OCI-LY1 (cell line): ENCODE data around the gene CCND2.

Experiments
- H2AFZ ChIP-seq: fragments of 200-600 bp; sonication (generic), shearing (Covaris generic); 2 replicates; pipeline ENCODE4 v1.6.0; 2014; ENCODE audit warnings: antibody characterized with exemption, mild to moderate bottlenecking, low read length
- H3F3A ChIP-seq: fragments of 200-600 bp; sonication (generic), shearing (Covaris generic); 2 replicates; pipeline ENCODE4 v1.6.0; 2014; ENCODE audit warnings: mild to moderate bottlenecking, antibody characterized with exemption, low read length, moderate library complexity; ENCODE audit not compliant: insufficient read depth
- H3K27ac ChIP-seq: fragments of 200-600 bp; sonication (generic); 2 replicates; pipeline ENCODE4 v1.5.1; 2014; ENCODE audit warnings: low read length, mixed run types, mild to moderate bottlenecking, low read depth; ENCODE audit not compliant: poor library complexity, severe bottlenecking
- H3K27me3 ChIP-seq: fragments of 200-600 bp; sonication (generic); 2 replicates; pipeline ENCODE4 v1.6.0; 2014; ENCODE audit warnings: antibody characterized with exemption, mild to moderate bottlenecking, low read length, moderate library complexity; ENCODE audit not compliant: insufficient read depth
- H3K36me3 ChIP-seq: fragments of 200-600 bp; sonication (generic); 2 replicates; pipeline ENCODE4 v1.6.1; 2014; ENCODE audit warnings: mild to moderate bottlenecking, antibody characterized with exemption, low read length, moderate library complexity, mixed read lengths; ENCODE audit not compliant: insufficient read depth
- H3K4me1 ChIP-seq: fragments of 200-600 bp; sonication (generic); 2 replicates; pipeline ENCODE4 v1.5.1; 2014; ENCODE audit warnings: mild to moderate bottlenecking, low read length, moderate library complexity; ENCODE audit not compliant: insufficient read depth, severe bottlenecking
- H3K4me2 ChIP-seq: fragments of 200-600 bp; sonication (generic), shearing (Covaris generic); 2 replicates; pipeline ENCODE4 v1.6.1; 2014; ENCODE audit warnings: low read length
- H3K4me3 ChIP-seq: fragments of 200-600 bp; sonication (generic); 2 replicates; pipeline ENCODE4 v1.5.1; 2014; ENCODE audit warnings: low read length, low read depth, mild to moderate bottlenecking, mixed read lengths; ENCODE audit not compliant: poor library complexity, severe bottlenecking
- H3K79me2 ChIP-seq: fragments of 200-600 bp; shearing (Covaris generic); 2 replicates; pipeline ENCODE4 v1.6.1; 2016; ENCODE audit warnings: mixed run types, low read length, mixed read lengths; ENCODE audit not compliant: insufficient read depth
- H3K9ac ChIP-seq: fragments of 200-600 bp; sonication (generic), shearing (Covaris generic); 2 replicates; pipeline ENCODE4 v1.6.1; 2014; ENCODE audit warnings: mild to moderate bottlenecking, low read length, mixed read lengths
- H3K9me2 ChIP-seq: fragments of 200-600 bp; sonication (generic), shearing (Covaris generic); 2 replicates; pipeline ENCODE4 v1.6.1; 2014; ENCODE audit warnings: low read depth, mild to moderate bottlenecking, low read length, mixed read lengths
- H3K9me3 ChIP-seq: fragments of 200-600 bp; shearing (Covaris generic); 2 replicates; pipeline ENCODE4 v1.6.1; 2014; ENCODE audit warnings: low read length, mixed read lengths
- H4K20me1 ChIP-seq: fragments of 200-600 bp; sonication (generic), shearing (Covaris generic); 2 replicates; pipeline ENCODE4 v1.6.0; 2016; ENCODE audit warnings: mild to moderate bottlenecking, low read length; ENCODE audit not compliant: insufficient read depth
- EZH2 ChIP-seq: fragments of 200-600 bp; sonication (generic), shearing (Covaris generic); IDR thresholded peaks from 2 replicates; pipeline ENCODE4 v1.8.0; 2017; ENCODE audit warnings: borderline replicate concordance, mixed run types, mild to moderate bottlenecking, antibody characterized with exemption, low read length, moderate library complexity, mixed read lengths
- TF ChIP-seq, protein P1 (sequence below): fragments of 200-600 bp; sonication (generic), shearing (Covaris generic); IDR thresholded peaks from 2 replicates; pipeline ENCODE4 v1.5.1; 2017; ENCODE audit warnings: mild to moderate bottlenecking, antibody characterized with exemption, low read length, moderate library complexity, mixed read lengths

The CCND2 gene

DNA sequence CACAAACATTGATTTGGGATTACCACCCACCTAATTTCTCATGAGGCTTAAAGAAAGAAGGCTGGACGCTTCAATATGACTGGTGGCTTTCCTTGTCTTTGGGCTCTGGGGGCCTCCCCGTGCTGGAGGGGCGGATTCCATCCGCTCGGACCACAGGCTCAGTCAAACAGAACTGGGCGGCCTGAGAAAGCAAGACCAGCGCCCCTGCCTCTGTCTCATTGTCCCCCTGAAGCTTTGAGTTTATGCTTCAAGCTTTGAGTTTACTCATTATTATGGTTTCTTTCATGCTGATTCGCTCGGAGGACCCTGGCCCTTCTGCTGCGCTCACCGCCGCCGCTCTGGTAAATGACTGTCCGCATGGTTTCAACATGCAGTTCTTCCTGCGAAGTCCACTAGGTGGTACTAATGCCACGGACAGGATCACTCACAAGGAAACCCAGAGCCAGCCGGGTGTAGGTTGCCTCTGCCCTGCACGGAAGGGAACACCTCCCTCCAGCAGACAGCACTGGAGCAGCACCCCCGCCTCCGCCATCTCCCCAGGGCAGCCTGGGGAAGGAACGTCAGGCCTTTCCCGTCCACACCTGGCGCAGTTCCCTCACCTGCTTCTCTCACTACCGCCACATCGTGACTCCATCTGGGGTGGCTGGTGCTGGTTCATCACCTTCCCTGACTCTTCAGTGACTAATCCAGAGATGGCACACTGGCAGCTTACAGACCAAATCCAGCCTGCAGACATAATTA lies 34.2 kb downstream of the CCND2 start:
- Histone ChIP-seq H3K36me3 (no peaks in the 10 kb centered on the region), H4K20me1 (no peaks in the 10 kb centered on the region), H3K79me2 (no peaks in the 10 kb centered on the region), H3K9ac (no peak overlapping the region), H3K9me2 (no peaks in the 10 kb centered on the region), H3K27me3 (peaks cover 18% of the 10 kb centered on the region; the same call in 1 of the 2 replicates), H3K4me3 (peak overlapping the region; percentile 27), H3K4me2 (peak overlapping the region; percentile 56), H3K27ac (no peak overlapping the region), H3F3A (no peaks in the 10 kb centered on the region), H3K9me3 (no peaks in the 10 kb centered on the region), H3K4me1 (peaks cover 3% of the 10 kb centered on the region), H2AFZ (no peak overlapping the region)
- TF ChIP-seq EZH2: no peak
- TF ChIP-seq, protein P1, sequence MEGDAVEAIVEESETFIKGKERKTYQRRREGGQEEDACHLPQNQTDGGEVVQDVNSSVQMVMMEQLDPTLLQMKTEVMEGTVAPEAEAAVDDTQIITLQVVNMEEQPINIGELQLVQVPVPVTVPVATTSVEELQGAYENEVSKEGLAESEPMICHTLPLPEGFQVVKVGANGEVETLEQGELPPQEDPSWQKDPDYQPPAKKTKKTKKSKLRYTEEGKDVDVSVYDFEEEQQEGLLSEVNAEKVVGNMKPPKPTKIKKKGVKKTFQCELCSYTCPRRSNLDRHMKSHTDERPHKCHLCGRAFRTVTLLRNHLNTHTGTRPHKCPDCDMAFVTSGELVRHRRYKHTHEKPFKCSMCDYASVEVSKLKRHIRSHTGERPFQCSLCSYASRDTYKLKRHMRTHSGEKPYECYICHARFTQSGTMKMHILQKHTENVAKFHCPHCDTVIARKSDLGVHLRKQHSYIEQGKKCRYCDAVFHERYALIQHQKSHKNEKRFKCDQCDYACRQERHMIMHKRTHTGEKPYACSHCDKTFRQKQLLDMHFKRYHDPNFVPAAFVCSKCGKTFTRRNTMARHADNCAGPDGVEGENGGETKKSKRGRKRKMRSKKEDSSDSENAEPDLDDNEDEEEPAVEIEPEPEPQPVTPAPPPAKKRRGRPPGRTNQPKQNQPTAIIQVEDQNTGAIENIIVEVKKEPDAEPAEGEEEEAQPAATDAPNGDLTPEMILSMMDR: peak; percentile 84

DNA sequence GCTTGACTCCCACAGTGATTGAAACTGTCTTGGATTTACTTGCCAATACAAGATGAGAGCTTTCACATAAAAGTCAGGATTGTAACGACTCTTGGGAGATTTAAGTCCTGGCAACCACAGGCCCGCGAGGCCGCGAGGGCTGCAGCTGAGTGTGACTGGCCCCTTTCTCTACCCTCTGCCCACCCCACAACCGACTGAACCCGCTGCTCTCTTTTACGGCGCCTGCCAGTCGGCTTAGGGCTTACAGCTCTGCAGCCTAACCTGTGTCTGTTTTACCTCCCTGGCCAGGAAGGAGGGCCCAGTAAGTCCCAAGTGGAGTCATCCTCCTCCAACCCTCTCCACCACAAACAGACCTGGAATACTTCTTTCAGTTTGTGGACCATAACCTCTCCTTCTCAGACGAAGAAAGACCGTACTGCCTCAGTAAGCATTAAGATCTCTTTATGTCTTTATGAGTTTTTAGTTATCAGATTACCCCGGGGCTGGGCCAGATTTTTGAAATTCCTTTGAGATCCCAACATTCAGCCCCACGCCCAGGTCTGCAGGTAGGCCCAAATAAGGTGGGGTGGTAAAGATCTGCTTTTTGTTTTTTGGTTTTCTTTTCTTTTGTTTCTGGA lies 34.9 kb downstream of the CCND2 start:
- H2AFZ ChIP-seq: no peak overlapping the region
- no peaks in the 10 kb centered on the region for H3F3A ChIP-seq
- H3K4me3 ChIP-seq: no peak overlapping the region
- H3K4me2 ChIP-seq: peak overlapping the region; percentile 56
- H3K27ac ChIP-seq: no peak overlapping the region
- H3K27me3 ChIP-seq: peaks cover 15% of the 10 kb centered on the region; the same call in 1 of the 2 replicates
- no peaks in the 10 kb centered on the region for H4K20me1 ChIP-seq
- no peak overlapping the region for H3K9ac ChIP-seq
- no peaks in the 10 kb centered on the region for H3K9me2 ChIP-seq
- no peaks in the 10 kb centered on the region for H3K36me3 ChIP-seq
- H3K9me3 ChIP-seq: no peaks in the 10 kb centered on the region
- H3K79me2 ChIP-seq: no peaks in the 10 kb centered on the region
- TF ChIP-seq, protein P1: no peak
- TF ChIP-seq EZH2: no peak
- H3K4me1 ChIP-seq: peaks cover 3% of the 10 kb centered on the region

DNA sequence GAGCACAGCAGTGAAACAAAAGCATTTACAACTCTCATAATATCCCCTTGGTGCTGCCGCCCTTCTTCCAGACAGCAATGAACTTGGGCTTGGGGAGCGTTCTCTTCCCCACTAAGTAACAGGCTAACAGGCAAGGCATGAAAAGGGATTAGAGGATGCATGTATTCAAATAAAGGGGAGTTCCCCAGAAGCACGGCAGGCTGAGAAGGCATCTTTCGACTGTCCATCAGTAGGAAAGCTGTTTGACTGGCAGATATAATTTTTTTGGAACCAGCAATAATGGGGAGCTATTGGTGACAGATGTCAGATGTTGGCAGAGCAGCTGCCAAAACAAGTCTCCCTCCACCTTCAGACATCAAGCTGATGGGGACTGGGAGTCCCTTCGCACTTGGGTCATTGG lies 38.2 kb downstream of the CCND2 start:
- no peak overlapping the region for H3K4me3 ChIP-seq
- H3K27ac ChIP-seq: no peak overlapping the region

More for the DNA sequence above, 38.2 kb downstream of the CCND2 start:
- no peak overlapping the region for H3K4me2 ChIP-seq
- no peak for TF ChIP-seq EZH2
- TF ChIP-seq, protein P1: no peak
- H4K20me1 ChIP-seq: no peaks in the 10 kb centered on the region
- H3K9ac ChIP-seq: no peak overlapping the region
- H3K9me2 ChIP-seq: no peaks in the 10 kb centered on the region
- H3K36me3 ChIP-seq: no peaks in the 10 kb centered on the region
- no peaks in the 10 kb centered on the region for H3K9me3 ChIP-seq
- H3F3A ChIP-seq: no peaks in the 10 kb centered on the region
- no peaks in the 10 kb centered on the region for H3K79me2 ChIP-seq
- H2AFZ ChIP-seq: no peak overlapping the region
- H3K4me1 ChIP-seq: peaks cover 3% of the 10 kb centered on the region
- peaks cover 7% of the 10 kb centered on the region; the same call in 1 of the 2 replicates for H3K27me3 ChIP-seq
